Effector CD8-positive, alpha-beta T cell (primary cell): ENCODE data around the gene GMPPA.

Source experiments
- DNase-seq: peaks from one replicate; lab custom pipeline; 2025; lab: John Stamatoyannopoulos, UW

Gene GMPPA

GRCh38 chr2:219539926-219540678, 41.4 kb downstream of the GMPPA start:
- no peak for DNase-seq

DNA sequence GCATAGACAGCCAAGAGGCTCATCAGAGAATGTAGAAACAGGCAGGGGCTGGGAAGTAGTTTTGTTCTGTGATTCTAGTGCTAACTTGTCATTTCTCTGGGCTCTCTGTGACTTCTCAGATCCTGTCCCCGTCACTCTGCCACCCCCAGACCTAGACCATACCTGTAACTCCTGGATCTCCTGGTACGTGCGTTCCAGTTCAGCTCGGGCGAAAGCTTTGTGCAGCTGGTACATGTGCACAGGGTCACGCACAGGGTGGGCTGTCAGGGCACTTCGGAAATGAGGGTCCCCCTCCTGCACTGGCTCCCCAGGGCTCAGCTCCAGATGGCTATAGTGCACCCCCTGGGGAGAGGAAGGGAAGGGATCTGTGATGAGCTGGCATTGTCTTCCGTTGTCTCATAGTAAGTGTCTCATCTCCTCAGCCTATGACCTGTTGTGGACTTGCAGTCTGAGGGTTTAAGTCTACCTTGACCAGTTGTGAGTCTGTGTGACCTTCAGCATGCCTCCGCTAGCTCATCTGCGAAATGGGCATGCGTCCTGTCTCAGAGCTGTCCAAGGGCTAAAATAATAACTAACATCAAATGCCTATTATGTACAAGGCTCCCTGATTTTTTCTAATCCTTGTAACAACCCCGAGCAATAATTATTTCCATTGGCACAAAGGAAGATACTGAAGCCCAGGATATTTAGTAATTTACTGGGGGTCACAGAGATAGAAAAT, 42.3 kb downstream of the GMPPA start:
- no peak for DNase-seq

DNA sequence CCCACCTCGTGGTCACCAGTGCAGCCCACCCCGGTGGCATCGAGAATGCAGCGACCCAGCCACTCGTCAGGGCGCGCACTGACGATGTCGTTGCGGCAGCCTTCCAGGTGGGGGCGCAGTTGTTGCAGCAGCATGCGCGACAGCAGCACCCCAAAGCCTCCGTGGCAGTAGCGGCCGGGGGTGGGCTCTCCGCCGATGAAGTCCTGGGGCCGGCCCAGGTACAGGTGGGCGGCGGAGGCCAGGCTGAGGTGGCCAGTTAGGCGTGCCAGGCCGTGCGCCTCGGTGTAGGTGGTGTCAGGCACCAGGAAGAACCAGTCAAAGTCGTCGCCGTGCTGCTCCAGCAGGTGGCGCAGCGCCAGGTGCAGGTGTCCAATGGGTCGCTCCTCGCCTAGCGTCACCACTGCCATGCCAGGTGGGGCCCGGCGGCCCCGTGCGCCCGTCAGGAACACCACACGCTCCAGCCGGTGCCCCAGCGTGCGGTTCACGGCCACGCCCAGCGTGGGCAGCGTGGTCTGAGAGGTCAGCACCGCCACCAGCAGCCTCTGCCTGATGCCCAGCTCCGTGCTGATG, 43.0 kb downstream of the GMPPA start:
- DNase-seq: peak; percentile 78

- no peak for DNase-seq
These were observed 44.4 kb downstream of the GMPPA start for GRCh38 chr2:219542931-219543595.

GRCh38 chr2:219543596-219544358, 45.1 kb downstream of the GMPPA start, which contains the start of the genes CHPF and TMEM198:
CHPF (minus strand) TSS chr2:219543809; CDS start chr2:219543538, 271 bp downstream.
TMEM198 (plus strand) TSS chr2:219544028; CDS start chr2:219544728, 700 bp downstream.
- peak; percentile 84 for DNase-seq

DNA sequence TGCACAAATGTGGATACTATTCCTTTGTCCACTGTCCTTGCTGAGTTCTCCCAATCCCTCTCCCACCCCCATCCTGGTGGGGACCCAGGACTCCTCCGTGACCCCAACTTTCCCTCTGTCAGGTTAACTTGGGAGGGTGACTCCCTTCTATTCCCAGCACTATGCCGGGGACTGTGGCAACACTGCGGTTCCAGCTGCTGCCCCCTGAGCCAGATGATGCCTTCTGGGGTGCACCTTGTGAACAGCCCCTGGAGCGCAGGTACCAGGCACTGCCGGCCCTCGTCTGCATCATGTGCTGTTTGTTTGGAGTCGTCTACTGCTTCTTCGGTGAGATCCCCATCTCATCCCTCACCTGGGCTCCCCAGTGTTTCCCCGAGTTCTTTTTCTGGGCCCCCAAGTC, 45.9 kb downstream of the GMPPA start:
- DNase-seq: no peak

DNA sequence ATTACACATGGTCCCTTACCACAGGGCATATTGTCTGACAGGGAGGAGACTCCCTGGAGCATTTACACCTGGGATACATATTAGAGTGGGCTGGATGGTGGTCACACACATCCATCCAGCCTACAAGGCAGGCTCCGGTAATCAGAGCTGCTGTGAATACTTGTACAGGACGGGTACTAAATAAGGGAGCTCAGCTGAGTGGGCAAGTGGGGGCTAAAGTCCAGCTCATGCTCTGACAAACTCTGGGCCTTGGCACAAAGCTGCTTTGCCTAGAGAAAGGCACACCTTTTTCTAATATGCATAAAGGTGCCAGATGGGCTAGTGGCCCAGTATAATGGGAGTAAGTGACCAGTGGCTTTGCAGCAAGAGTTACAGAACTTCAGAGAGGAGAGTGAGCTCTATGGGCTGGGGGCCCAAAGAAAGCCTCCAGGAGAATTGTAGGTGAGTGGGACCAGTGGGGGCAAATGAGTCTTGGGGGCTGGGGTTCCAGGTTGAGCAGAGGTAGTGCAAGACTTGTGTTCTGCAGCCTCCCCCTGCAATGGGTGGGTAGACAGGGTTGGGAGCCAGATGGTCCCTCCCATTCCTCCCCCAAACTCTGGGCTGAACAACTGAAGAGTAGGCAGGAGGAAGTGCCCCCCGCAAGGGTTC, 46.7 kb downstream of the GMPPA start:
- DNase-seq: no peak

GRCh38 chr2:219545943-219546352, 47.3 kb downstream of the GMPPA start:
- no peak for DNase-seq

GRCh38 chr2:219547621-219548020, 48.9 kb downstream of the GMPPA start:
- DNase-seq: no peak

DNA sequence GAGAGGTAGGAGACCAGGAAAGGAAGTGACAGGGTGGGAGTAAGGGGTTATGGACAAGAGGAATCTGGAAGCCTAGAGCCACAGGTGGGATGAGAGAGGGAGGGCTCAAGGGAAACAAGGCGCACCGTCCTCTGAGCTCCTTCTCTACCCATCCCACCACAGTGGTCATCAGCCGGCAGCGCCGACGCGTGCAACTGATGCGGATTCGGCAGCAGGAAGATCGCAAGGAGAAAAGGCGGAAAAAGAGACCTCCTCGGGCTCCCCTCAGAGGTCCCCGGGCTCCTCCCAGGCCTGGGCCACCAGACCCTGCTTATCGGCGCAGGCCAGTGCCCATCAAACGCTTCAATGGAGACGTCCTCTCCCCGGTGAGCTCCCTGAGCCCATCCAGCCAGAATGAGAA, 50.3 kb downstream of the GMPPA start:
- DNase-seq: no peak

DNA sequence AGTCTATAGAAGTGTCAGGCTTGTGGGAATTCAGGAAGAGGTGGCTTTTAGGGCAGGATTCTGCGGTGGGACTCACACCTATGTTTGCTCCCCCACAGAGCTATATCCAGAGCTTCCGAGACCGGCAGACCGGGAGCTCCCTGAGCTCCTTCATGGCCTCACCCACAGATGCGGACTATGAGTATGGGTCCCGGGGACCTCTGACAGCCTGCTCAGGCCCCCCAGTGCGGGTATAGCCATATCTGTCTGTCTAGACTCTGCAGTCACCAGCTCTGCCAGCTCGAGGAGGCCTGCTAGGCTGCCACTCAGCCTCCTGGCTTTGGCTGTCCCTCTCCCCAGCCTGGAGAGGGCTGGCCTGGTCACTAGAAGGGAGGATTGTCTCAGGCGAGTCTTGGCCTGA, 50.9 kb downstream of the GMPPA start:
- DNase-seq: no peak

DNA sequence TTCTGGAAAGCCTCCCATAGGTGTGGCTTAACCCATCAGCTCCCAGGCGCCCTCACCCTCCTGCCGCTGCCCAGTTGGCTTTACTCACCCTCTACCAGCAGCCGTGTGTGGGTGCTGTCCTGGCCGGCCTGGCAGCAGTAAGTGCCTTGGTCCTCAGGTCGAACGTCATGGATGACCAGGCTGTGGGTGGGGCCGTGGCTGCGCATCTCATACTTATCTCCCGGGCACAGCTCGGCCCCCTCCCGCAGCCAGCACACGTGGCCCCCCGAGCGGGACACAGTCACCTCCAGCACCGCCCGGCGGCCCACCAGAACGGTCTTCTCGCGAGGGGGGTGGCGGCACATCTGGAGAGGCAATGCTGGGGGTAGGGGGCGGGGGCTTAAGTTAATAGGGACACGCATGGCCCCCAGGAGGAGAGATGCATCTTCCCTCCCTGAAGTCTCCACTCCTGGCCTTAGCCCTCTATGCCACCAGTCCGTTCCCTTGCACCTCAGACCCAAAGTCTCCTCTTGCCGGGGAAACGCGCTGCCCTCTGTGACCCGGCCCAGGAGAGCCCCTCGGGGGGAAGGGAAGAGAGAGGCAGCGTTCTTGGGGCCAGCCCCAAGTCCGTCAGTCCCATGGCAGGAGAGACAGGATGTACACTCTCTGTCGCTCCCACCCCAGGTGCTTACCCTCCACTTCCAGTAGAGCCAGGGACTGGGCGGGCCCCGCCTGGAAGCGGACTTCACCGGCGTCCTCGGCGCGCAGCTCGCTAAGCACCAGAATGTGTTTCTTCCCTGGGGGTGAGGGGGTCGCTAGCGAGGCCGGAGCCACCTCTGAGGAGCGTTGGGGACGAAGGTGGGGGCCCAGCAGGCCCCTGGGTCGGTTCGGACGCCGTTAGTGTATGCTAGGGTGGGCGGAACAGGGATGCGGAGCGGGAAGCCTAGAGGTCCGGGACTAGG, 53.0 kb downstream of the GMPPA start:
- DNase-seq: no peak

DNA sequence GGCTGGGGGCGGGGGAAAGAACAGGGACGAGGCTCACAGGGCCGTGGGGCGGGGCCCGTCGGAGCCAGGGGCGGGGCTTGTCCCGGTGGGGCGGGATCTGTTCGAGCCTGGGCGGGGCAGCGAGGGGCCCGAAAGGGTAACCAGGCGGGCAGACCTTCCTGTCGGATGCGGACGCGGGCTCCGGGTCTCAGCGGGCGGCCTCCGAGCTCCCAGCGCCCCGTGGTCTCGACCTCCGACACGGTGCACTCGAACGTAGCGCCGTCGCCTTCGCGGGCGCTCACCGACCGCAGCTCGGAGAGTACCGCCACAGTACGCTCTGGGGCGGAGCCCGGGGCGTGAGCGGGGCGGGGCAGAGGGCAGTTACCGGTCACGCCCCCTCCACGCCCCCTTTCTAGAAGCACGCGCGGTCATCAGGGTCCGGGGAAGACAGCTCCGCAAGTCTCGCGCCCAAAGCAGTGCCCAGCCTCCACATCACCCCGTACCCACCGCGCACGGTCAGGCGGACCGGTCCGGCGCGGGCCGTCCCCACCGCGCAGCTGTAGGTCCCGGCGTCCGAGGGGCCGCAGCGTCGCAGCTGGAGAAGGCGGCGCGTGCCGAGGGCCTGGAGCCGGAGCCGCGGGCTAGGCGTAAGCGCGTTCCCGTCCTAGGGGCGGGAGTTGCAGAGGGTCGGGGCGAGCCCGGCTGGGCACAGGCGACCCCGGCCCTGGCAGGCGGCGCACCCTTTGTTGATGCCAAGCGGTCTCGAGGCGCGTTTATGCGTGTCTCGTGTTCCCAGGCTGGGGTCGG, 53.9 kb downstream of the GMPPA start:
- peak; percentile 76 for DNase-seq

- no peak for DNase-seq
These were observed 54.4 kb downstream of the GMPPA start for GRCh38 chr2:219553168-219553417.

DNA sequence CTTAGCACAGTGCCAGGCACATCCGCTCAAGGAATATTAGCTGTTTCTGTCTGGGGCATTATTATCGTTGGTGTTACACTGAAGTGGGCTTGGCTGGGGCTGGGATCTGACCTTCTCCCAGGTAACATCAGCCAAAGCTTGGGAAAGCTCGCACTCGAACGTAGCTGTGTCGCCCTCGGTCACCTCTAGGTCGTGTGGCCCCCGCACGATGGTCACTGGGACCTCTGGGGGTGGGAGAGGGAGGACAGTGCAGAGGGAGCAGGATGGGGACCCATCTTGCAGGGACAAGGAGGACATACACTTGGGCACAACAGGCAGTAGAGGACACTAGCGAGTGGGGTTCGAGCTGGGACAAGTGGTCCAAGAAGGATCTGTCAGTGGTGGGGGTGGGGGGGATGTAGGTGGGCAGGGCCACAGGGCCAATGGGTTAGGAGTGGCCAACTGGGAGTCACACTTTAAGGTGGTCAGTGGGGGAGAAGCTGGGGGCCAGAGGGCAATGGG, 54.8 kb downstream of the GMPPA start:
- DNase-seq: no peak

DNA sequence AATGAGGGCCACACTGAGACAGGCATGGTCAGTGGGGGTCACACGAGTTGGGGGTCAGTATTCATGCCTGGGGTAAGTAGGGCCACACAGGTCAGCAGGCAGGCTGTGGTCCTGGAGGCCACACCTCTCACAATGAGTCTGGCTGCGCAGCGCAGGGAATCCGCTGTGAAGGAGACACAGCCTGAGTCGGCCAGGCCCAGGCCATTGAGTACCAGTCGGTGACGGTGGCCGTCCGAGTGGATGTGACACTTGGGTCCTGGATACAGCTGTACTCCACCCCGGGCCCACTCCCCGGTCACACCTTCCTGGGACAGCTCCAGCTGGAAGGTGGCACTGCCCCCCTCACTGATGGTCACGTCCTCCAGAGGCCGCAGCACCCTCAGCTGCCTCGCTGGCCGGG, 55.7 kb downstream of the GMPPA start:
- no peak for DNase-seq

GRCh38 chr2:219555956-219556355, 57.3 kb downstream of the GMPPA start:
- DNase-seq: no peak

DNA sequence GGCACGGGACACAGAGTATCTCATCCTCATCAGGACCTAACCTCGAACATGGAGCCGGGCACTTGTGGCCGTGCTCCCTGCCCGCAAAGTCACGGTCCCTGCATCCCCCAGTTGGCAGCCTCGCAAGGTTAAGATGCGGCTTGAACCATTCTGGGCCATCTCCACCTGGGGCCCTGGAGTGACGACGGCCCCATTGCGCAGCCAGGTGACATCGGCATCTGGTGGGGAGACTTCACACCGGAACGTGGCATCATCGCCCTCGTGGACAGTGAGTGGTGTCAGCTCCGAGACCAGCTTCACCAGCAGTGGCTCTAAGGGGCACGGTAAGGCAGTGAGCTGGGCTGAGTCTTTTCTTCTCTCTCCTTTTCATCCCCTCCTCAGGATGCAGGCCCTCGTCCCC, 57.7 kb downstream of the GMPPA start:
- DNase-seq: no peak
